Brain microvascular endothelial cell (primary cell): ENCODE data around the gene KRTAP4-4.
"Not testable (repeated sequence)": the region's sequence is repeated elsewhere in the genome, so short reads cannot be mapped to it uniquely, and the experiment has no call there.

ENCODE experiments used
- DNase-seq: peaks from one replicate; pipeline ENCODE4 v3.0.0-alpha.2; 2020
- H3K27ac ChIP-seq: fragments of 250-450 bp; sonication (Bioruptor Pico); 2 replicates; pipeline ENCODE4 v1.5.1; 2020; ENCODE audit warnings: mild to moderate bottlenecking, moderate library complexity
- H3K27me3 ChIP-seq: fragments of 250-450 bp; sonication (Bioruptor Pico); replicated peaks from 2 replicates; pipeline ENCODE4 v1.5.1; 2020; ENCODE audit warnings: mild to moderate bottlenecking
- H3K36me3 ChIP-seq: fragments of 250-450 bp; sonication (Bioruptor Pico); replicated peaks from 2 replicates; pipeline ENCODE4 v1.5.1; 2020; ENCODE audit warnings: mild to moderate bottlenecking
- H3K4me3 ChIP-seq: 2 replicates; pipeline ENCODE4 v1.5.1; 2011; ENCODE audit warnings: low read depth, mild to moderate bottlenecking, control low read depth, low read length, moderate library complexity
- CTCF ChIP-seq: IDR thresholded peaks from 2 replicates; pipeline ENCODE4 v1.5.1; 2011; ENCODE audit warnings: low read depth, mild to moderate bottlenecking, moderate library complexity, low read length, control low read depth, inconsistent platforms; ENCODE audit errors: missing control alignments
- in situ Hi-C: cut with HindIII; loops from 2 replicates; pipeline ENCODE4 v1.10.0; 2017; ENCODE audit warnings: low sequenced_read_pairs, low pct_ligation_motif_present

Gene KRTAP4-4

GRCh38 chr17:41131979-41132378 lies 28.6 kb downstream of the KRTAP4-4 start:
- no peaks in the 10 kb centered on the region for H3K36me3 ChIP-seq
- no peak for DNase-seq
- in situ Hi-C loops: no loop called here
- H3K27me3 ChIP-seq: no peaks in the 10 kb centered on the region
- H3K4me3 ChIP-seq: no peak overlapping the region
- no peak for TF ChIP-seq CTCF
- no peak overlapping the region for H3K27ac ChIP-seq

GRCh38 chr17:41127371-41127770 lies 33.2 kb downstream of the KRTAP4-4 start:
- TF ChIP-seq CTCF: no peak
- in situ Hi-C loops: no loop called here
- H3K27me3 ChIP-seq: no peaks in the 10 kb centered on the region
- H3K4me3 ChIP-seq: no peak overlapping the region
- no peak for DNase-seq
- no peaks in the 10 kb centered on the region for H3K36me3 ChIP-seq
- H3K27ac ChIP-seq: no peak overlapping the region

GRCh38 chr17:41126412-41126811 lies 34.1 kb downstream of the KRTAP4-4 start:
- in situ Hi-C loops: no loop called here
- DNase-seq: no peak
- Histone ChIP-seq H3K36me3 (no peaks in the 10 kb centered on the region), H3K27ac (no peak overlapping the region), H3K4me3 (no peak overlapping the region), H3K27me3 (no peaks in the 10 kb centered on the region)
- no peak for TF ChIP-seq CTCF

- in situ Hi-C loops: no loop called here
- Histone ChIP-seq H3K27ac (no peak overlapping the region), H3K27me3 (no peaks in the 10 kb centered on the region), H3K36me3 (no peaks in the 10 kb centered on the region), H3K4me3 (no peak overlapping the region)
- no peak for TF ChIP-seq CTCF
- DNase-seq: no peak
Measured at GRCh38 chr17:41125064-41125463, 35.5 kb downstream of the KRTAP4-4 start.

- in situ Hi-C loops, H3K27ac ChIP-seq, H3K4me3 ChIP-seq, DNase-seq, H3K27me3 ChIP-seq, H3K36me3 ChIP-seq: not testable (repeated sequence)
Measured at GRCh38 chr17:41123991-41124371, 36.6 kb downstream of the KRTAP4-4 start, which contains the start of gene KRTAP4-12. Gene KRTAP4-12, minus strand, starts transcription at chr17:41124182. Its CDS starts 60 bp downstream, at chr17:41124122.

- in situ Hi-C loops, DNase-seq, H3K27me3 ChIP-seq, H3K36me3 ChIP-seq, H3K27ac ChIP-seq, H3K4me3 ChIP-seq: not testable (repeated sequence)
Measured at GRCh38 chr17:41123292-41123990, 37.1 kb downstream of the KRTAP4-4 start.

GRCh38 chr17:41121742-41122141 lies 38.8 kb downstream of the KRTAP4-4 start:
- Histone ChIP-seq H3K27me3 (no peaks in the 10 kb centered on the region), H3K27ac (no peak overlapping the region), H3K36me3 (no peaks in the 10 kb centered on the region), H3K4me3 (no peak overlapping the region)
- no peak for TF ChIP-seq CTCF
- in situ Hi-C loops: no loop called here
- DNase-seq: no peak

- H3K4me3 ChIP-seq, H3K36me3 ChIP-seq, H3K27ac ChIP-seq, in situ Hi-C loops, H3K27me3 ChIP-seq: not testable (repeated sequence)
- DNase-seq: peak; percentile 16
Measured at GRCh38 chr17:41119696-41120690, 40.6 kb downstream of the KRTAP4-4 start.
